IMR-90 (cell line): ENCODE results near the gene SIPA1L3. TPM values are rescaled to one million over a fixed set of nuclear protein-coding genes. Genes with fewer than 3 reads are reported as not detected.

ENCODE experiments used
- ATAC-seq: fragments of 200-7000 bp; cut with Tn5 transposase; 2 replicates; pipeline ENCODE4 v1.9.1; 2020; ENCODE audit warnings: low read depth, mild to moderate bottlenecking, moderate library complexity
- BruUV-seq: library from RNA; stranded (reverse); fragments of 400-500 nt; replicated peaks from 2 replicates; lab custom pipeline; 2021; lab: Mats Ljungman, UMichigan
- CTCF ChIA-PET: fragments of 300-600 bp; formaldehyde crosslinking; extraction: SDS; loops from one replicate; lab custom pipeline; 2021; ENCODE audit warnings: antibody characterized with exemption; lab: Yijun Ruan, JAX
- POLR2A ChIA-PET: fragments of 300-600 bp; sonication (Branson Sonifier 250); formaldehyde crosslinking; loops from one replicate; lab custom pipeline; 2022; ENCODE audit warnings: antibody characterized with exemption; ENCODE audit not compliant: unreplicated experiment; lab: Charles Lee
- DNase-seq: peaks from one replicate; pipeline ENCODE4 v3.0.0; 2013
- H2AFZ ChIP-seq: replicated peaks from 2 replicates; pipeline ENCODE3; 2013; ENCODE audit warnings: low read length, mild to moderate bottlenecking; ENCODE audit not compliant: poor library complexity
- H2AK5ac ChIP-seq: 2 replicates; pipeline ENCODE4 v1.6.1; 2013; ENCODE audit warnings: low read depth, low read length, inconsistent platforms
- H2AK9ac ChIP-seq: replicated peaks from 2 replicates; pipeline ENCODE3; 2013; ENCODE audit warnings: mild to moderate bottlenecking, low read depth, low read length, moderate library complexity; ENCODE audit not compliant: poor library complexity
- H2BK120ac ChIP-seq: 2 replicates; pipeline ENCODE4 v1.6.1; 2013; ENCODE audit warnings: low read depth, low read length, inconsistent platforms
- H2BK15ac ChIP-seq: 3 replicates; pipeline ENCODE4 v1.6.1; 2013; ENCODE audit warnings: low read depth, low read length, inconsistent platforms
- H2BK20ac ChIP-seq: 2 replicates; pipeline ENCODE4 v1.6.1; 2013; ENCODE audit warnings: low read depth, mild to moderate bottlenecking, inconsistent platforms, low read length, moderate library complexity
- H2BK5ac ChIP-seq: 2 replicates; pipeline ENCODE4 v1.6.1; 2013; ENCODE audit warnings: mild to moderate bottlenecking, low read depth, low read length, inconsistent platforms; ENCODE audit not compliant: poor library complexity, severe bottlenecking
- H3K14ac ChIP-seq: replicated peaks from 2 replicates; pipeline ENCODE4 v1.6.1; 2013; ENCODE audit warnings: low read depth, low read length, inconsistent platforms
- H3K18ac ChIP-seq: 2 replicates; pipeline ENCODE4 v1.6.1; 2013; ENCODE audit warnings: low read depth, low read length, control low read depth
- H3K23ac ChIP-seq: 2 replicates; pipeline ENCODE4 v1.6.1; 2013; ENCODE audit warnings: low read depth, low read length, inconsistent platforms
- H3K27ac ChIP-seq: 2 replicates; pipeline ENCODE4 v1.5.1; 2013; ENCODE audit warnings: mild to moderate bottlenecking, control low read depth, low read length; ENCODE audit not compliant: insufficient read depth
- H3K27me3 ChIP-seq: 2 replicates; pipeline ENCODE4 v1.6.1; 2013; ENCODE audit warnings: low read length; ENCODE audit not compliant: control insufficient read depth, insufficient read depth
- H3K36me3 ChIP-seq: 2 replicates; pipeline ENCODE4 v1.6.1; 2013; ENCODE audit warnings: low read length, mixed read lengths; ENCODE audit not compliant: control insufficient read depth, insufficient read depth
- H3K4ac ChIP-seq: 2 replicates; pipeline ENCODE4 v1.6.1; 2013; ENCODE audit warnings: low read depth, low read length, inconsistent platforms
- H3K4me1 ChIP-seq: 2 replicates; pipeline ENCODE4 v1.6.1; 2013; ENCODE audit warnings: low read length, mixed read lengths; ENCODE audit not compliant: control insufficient read depth, insufficient read depth
- H3K4me2 ChIP-seq: 2 replicates; pipeline ENCODE4 v1.6.1; 2013; ENCODE audit warnings: low read depth, mild to moderate bottlenecking, control low read depth, low read length, moderate library complexity
- H3K4me3 ChIP-seq: 2 replicates; pipeline ENCODE4 v1.5.1; 2013; ENCODE audit warnings: low read depth, mild to moderate bottlenecking, control low read depth, low read length, moderate library complexity; ENCODE audit not compliant: insufficient read depth
- H3K56ac ChIP-seq: 2 replicates; pipeline ENCODE4 v1.6.1; 2013; ENCODE audit warnings: low read length, inconsistent platforms; ENCODE audit not compliant: insufficient read depth; ENCODE audit errors: extremely low read depth
- H3K79me1 ChIP-seq, 2 experiments: 2 replicates each; pipeline ENCODE4 v1.6.1; 2013; ENCODE audit warnings: low read length in 2 of 2, inconsistent platforms in 1 of 2, low read depth in 1 of 2
- H3K9ac ChIP-seq: 2 replicates; pipeline ENCODE4 v1.6.1; 2013; ENCODE audit warnings: low read depth, low read length, control low read depth
- H3K9me1 ChIP-seq: 2 replicates; pipeline ENCODE4 v1.6.1; 2013; ENCODE audit warnings: low read length, inconsistent platforms; ENCODE audit not compliant: insufficient read depth
- H3K9me3 ChIP-seq: 2 replicates; pipeline ENCODE4 v1.6.1; 2013; ENCODE audit warnings: low read length; ENCODE audit not compliant: control insufficient read depth, insufficient read depth
- H4K20me1 ChIP-seq: 2 replicates; pipeline ENCODE4 v1.6.1; 2013; ENCODE audit warnings: low read length, inconsistent platforms; ENCODE audit not compliant: insufficient read depth
- H4K5ac ChIP-seq: 2 replicates; pipeline ENCODE4 v1.6.1; 2013; ENCODE audit warnings: mild to moderate bottlenecking, low read depth, low read length, control low read depth
- H4K8ac ChIP-seq, 2 experiments: 2 replicates each; pipeline ENCODE4 v1.6.1; 2013; ENCODE audit warnings: low read depth in 2 of 2, low read length in 2 of 2, control low read depth in 1 of 2, inconsistent platforms in 1 of 2
- H4K91ac ChIP-seq: 2 replicates; pipeline ENCODE4 v1.6.1; 2013; ENCODE audit warnings: low read depth, low read length, inconsistent platforms; ENCODE audit not compliant: insufficient read depth
- BHLHE40 ChIP-seq: fragments of 150-350 bp; IDR thresholded peaks from 2 replicates; pipeline ENCODE4 v1.6.1; 2016; ENCODE audit warnings: mild to moderate bottlenecking, low read depth, low read length
- CEBPB ChIP-seq: IDR thresholded peaks from 2 replicates; pipeline ENCODE4 v1.6.1; 2012; ENCODE audit warnings: low read depth, low read length, improper control_type of control experiment
- MAZ ChIP-seq: IDR thresholded peaks from 2 replicates; pipeline ENCODE4 v1.6.1; 2012; ENCODE audit warnings: low read depth, mild to moderate bottlenecking, low read length, improper control_type of control experiment, moderate library complexity, borderline replicate concordance
- NFE2L2 ChIP-seq: fragments of 150-350 bp; IDR thresholded peaks from 2 replicates; pipeline ENCODE4 v1.6.1; 2016; ENCODE audit warnings: low read depth, mild to moderate bottlenecking, low read length
- POLR2A ChIP-seq: IDR thresholded peaks from 2 replicates; pipeline ENCODE4 v1.6.1; 2012; ENCODE audit warnings: mild to moderate bottlenecking, low read depth, low read length
- WGBS, 2 experiments: methylation state at CpG; one replicate each; pipeline versions ENCODE4 v1.1.5 to v1.1.7; 2013; ENCODE audit warnings: missing lambda C conversion rate in 2 of 2; ENCODE audit not compliant: insufficient read length in 1 of 2; ENCODE audit errors: extremely low coverage in 2 of 2; 5-methylcytosine and 5-hydroxymethylcytosine counted together
- dilution Hi-C: fragments of 300-500 bp; cut with HindIII; formaldehyde crosslinking; loops from one replicate; pipeline ENCODE4 v1.14.3; 2018; ENCODE audit warnings: low sequenced_read_pairs; ENCODE audit not compliant: unreplicated experiment
- in situ Hi-C: fragments of 300-500 bp; cut with MboI; formaldehyde crosslinking; loops from 3 replicates; pipeline ENCODE4 v1.14.3; 2019; ENCODE audit warnings: low sequenced_read_pairs, inconsistent platforms, mixed read lengths
- intact Hi-C: fragments of 100-400 bp; cut with micrococcal nuclease; formaldehyde crosslinking; loops from 2 replicates; pipeline ENCODE4 v1.10.0; 2022
- polyA plus RNA-seq, 3 experiments: library from polyadenylated mRNA; depleted of rRNA; stranded (reverse); fragments of >200 nt; gene quantifications; 2 replicates each; pipeline ENCODE4 v1.2.3, GENCODE V29; 2012; ENCODE audit warnings: low replicate concordance in 1 of 3
- total RNA-seq: library from RNA; depleted of rRNA; stranded (reverse); fragments of >200 nt; gene quantifications from 2 replicates; pipeline ENCODE4 v1.2.3, GENCODE V29; 2012
- TF ChIP-seq, protein P1 (sequence below): conservative IDR thresholded peaks from 2 replicates; pipeline ENCODE4 v1.5.1; 2012; ENCODE audit warnings: mild to moderate bottlenecking, low read depth, low read length, improper control_type of control experiment

SIPA1L3 gene
- total and polyA plus RNA-seq, 2 of the 4 experiments (the other 2 are of a cell fraction): 4.1 to 9.4 TPM

- dilution Hi-C loops: no loop called here
- ATAC-seq (no peak), DNase-seq (no peak)
- H2AK9ac ChIP-seq: no peak overlapping the region
- no peak overlapping the region for H2BK20ac ChIP-seq
- no peak overlapping the region for H3K14ac ChIP-seq
- H3K9ac ChIP-seq: no peak overlapping the region
- H3K4me3 ChIP-seq: no peak overlapping the region
- in situ Hi-C loops: no loop called here
- H3K56ac ChIP-seq: no peak overlapping the region
- peaks cover 9% of the 10 kb centered on the region for H3K36me3 ChIP-seq
- no peak overlapping the region for H3K18ac ChIP-seq
- H3K79me1 ChIP-seq: no peaks in the 10 kb centered on the region; a peak in 1 of 4 replicates
- no peak overlapping the region for H2BK5ac ChIP-seq
- H3K4me1 ChIP-seq: peaks cover 13% of the 10 kb centered on the region
- BruUV-seq: no TSS peak
- no peak overlapping the region; the same call in 1 of the 2 replicates for H3K4ac ChIP-seq
- H4K20me1 ChIP-seq: peaks cover 11% of the 10 kb centered on the region
- CTCF ChIA-PET: no interaction called here
- intact Hi-C loops: no loop called here
- no peak overlapping the region for H3K23ac ChIP-seq
- H3K4me2 ChIP-seq: no peak overlapping the region
- no CpG with 5 or more reads among the region's 3 CpGs for WGBS, 2 experiments
- no peak overlapping the region for H2AK5ac ChIP-seq
- TF ChIP-seq, protein P1, sequence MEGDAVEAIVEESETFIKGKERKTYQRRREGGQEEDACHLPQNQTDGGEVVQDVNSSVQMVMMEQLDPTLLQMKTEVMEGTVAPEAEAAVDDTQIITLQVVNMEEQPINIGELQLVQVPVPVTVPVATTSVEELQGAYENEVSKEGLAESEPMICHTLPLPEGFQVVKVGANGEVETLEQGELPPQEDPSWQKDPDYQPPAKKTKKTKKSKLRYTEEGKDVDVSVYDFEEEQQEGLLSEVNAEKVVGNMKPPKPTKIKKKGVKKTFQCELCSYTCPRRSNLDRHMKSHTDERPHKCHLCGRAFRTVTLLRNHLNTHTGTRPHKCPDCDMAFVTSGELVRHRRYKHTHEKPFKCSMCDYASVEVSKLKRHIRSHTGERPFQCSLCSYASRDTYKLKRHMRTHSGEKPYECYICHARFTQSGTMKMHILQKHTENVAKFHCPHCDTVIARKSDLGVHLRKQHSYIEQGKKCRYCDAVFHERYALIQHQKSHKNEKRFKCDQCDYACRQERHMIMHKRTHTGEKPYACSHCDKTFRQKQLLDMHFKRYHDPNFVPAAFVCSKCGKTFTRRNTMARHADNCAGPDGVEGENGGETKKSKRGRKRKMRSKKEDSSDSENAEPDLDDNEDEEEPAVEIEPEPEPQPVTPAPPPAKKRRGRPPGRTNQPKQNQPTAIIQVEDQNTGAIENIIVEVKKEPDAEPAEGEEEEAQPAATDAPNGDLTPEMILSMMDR: no peak
- TF ChIP-seq MAZ (no peak), NFE2L2 (no peak), BHLHE40 (no peak), CEBPB (no peak), POLR2A (no peak)
- no peak overlapping the region for H2BK120ac ChIP-seq
- H2AFZ ChIP-seq: no peak overlapping the region
- no peaks in the 10 kb centered on the region for H3K9me3 ChIP-seq
- H4K91ac ChIP-seq: no peak overlapping the region
- H4K8ac ChIP-seq: no peak overlapping the region
- no peaks in the 10 kb centered on the region for H3K27me3 ChIP-seq
- no peak overlapping the region for H2BK15ac ChIP-seq
- H3K27ac ChIP-seq: no peak overlapping the region
- POLR2A ChIA-PET: interaction anchor here (0.6 kb wide), 1 partner anchor 301 kb away, joined by 3 read pairs; no protein-coding TSS in a partner anchor
- no peaks in the 10 kb centered on the region for H3K9me1 ChIP-seq
- H4K5ac ChIP-seq: no peak overlapping the region
Observed at GRCh38 chr19:38208571-38208970, 301.6 kb downstream of the SIPA1L3 start.
